Measurements from ENCODE around the gene SRBD1.
A peak's percentile ranks its signal among the peaks of the same experiment; 100 is the strongest.

The SRBD1 gene

DNA sequence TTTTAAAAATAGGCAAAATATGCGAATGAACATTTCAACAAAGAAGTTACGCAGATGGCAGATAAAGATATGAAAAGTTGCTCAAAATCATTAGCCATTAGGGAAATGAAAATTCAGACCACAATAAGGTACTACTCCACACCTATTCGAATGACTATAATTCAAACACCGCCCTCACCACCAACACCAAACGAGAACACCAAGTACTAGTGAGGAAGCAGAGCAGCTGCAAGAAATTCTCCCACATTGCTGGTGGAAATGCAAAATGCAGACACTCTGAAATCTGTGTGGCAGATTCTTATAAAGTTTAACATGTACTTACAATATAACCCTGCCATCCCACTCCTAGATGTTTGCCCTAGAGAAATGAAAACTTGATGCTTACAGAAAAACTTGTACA is 23.2 kb upstream of the SRBD1 start:
- no peak for DNase-seq

GRCh38 chr2:45631955-45632354 is 20.9 kb upstream of the SRBD1 start:
- no peak for DNase-seq

GRCh38 chr2:45631319-45631718 is 20.3 kb upstream of the SRBD1 start:
- no peak for DNase-seq

DNA sequence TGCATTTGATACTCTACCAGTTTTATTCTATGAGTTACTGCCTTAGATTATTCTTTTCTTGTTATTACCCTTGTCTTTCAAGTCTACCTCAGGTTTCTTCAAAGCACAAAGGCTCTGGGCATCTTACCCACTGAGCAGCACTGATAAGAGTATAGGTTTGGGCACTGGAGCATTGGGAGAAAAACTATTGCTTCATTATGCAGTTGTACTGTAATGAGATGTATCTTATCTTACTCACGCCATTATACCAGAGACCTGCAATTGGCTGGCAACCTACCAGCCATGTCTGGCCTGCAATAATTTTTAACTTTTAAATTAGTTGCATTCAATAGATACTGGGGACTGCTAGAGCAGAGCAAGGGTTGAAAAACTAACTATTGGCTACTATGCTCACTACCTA is 18.9 kb upstream of the SRBD1 start:
- DNase-seq, result no peak

DNA sequence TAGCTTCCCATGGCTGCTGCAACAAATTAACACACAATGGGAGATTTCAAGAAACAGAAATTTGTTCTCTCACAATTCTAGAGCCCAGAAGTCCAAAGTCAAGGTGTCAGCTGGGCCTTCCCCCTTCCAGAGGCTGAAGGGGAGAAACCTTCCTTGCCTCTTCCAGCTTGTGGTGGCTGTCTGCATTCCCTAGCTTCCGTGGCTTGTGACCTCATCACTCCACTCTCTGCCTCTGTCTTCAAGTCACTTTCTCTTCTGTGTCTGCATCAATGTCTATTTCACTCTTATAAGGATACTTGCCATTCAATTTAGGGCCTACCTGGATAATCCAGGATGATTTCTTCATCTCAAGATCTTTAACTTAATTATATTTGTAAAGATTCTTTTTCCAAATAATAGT is 16.8 kb upstream of the SRBD1 start:
- DNase-seq, result no peak

- DNase-seq, result no peak
Measured at GRCh38 chr2:45626387-45627221, 15.5 kb upstream of the SRBD1 start.

- no peak for DNase-seq
Measured at GRCh38 chr2:45625824-45626223, 14.8 kb upstream of the SRBD1 start.

- DNase-seq, result no peak
Measured at GRCh38 chr2:45623098-45623497, 12.0 kb upstream of the SRBD1 start.

DNA sequence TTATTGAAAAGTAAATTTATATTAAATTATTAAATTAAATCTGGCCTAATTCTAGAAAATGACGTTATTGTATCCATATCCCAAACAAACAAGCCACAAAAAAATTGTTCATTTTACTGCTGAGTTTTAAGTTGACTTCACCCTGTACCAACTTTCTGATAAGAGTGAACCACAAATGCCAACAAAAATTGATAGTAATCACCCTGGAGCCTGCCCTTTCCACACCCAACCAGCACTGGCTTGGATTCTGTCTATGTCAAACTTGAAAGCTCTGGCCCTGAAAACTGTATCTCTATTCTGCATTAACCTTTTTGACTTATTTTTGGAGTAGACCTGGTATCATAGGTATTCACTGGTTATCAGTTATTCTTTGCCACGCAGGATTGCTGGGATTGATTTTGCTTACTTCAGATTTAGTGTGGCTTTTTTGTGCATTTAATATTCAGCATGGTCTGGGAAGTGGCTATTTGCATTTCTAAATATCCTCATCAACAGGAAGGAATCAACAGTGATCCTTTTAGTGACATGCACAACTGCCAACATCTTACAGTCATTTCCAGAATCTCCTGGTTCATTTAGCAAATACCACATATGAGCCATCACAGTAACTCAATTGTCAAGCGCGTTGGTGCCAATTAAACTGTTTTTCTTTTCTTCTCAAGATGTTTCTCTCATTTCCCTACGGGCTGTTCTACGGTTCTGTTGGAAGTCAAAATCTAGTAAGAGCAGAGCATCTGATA is 11.4 kb upstream of the SRBD1 start:
- DNase-seq, result no peak

DNA sequence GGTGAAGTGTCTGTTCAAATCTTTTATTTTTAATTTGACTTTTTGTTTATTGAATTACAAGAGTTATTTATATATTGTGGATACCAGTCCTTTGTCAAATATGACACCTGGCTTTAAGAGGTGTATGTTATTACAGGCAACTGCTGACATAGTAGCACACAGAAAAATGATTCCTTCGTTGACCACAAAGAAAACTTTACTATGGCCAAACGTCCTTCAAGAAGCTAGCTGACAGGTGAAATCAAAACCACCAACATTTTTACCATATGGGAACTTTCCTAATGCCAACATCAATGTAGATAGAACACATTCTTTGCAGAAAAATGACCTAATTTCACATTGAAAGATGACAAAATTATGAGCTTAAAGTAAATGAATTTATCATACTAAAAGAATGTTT is 6.4 kb upstream of the SRBD1 start:
- no peak for DNase-seq

DNA sequence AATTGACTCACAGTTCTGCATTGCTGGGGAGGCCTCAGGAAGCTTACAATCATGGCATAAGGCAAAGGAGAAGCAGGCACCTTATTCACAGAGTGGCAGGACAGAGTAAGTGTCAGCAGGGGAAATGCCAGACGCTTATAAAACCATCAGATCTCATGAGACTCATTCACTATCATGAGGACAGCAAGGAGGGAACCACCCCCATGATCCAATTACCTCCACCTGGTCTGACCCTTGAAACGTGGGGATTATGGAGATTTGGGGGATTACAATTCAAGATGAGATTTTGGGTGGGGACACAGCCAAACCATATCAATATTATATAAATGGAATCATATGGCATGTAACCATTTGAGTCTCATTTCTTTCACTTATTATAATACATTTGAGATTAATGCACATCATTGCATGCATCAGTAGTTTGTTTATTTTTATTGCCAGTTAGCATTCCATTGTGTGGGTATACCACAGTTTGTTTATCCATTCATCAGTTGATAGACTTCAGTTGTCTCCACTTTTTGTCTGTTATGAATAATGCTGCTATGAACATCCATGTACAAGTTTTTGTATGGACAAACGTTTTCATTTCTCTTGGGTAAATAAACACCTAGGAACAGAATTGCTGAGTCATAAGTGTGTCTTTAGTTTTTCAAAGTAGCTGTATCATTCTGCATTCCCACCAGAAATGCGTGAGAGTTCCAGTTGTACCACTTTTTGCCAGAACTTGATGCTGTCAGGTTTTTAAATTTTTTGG is 5.8 kb upstream of the SRBD1 start:
- no peak for DNase-seq

GRCh38 chr2:45614871-45615415 is 3.9 kb upstream of the SRBD1 start:
- no peak for DNase-seq

DNA sequence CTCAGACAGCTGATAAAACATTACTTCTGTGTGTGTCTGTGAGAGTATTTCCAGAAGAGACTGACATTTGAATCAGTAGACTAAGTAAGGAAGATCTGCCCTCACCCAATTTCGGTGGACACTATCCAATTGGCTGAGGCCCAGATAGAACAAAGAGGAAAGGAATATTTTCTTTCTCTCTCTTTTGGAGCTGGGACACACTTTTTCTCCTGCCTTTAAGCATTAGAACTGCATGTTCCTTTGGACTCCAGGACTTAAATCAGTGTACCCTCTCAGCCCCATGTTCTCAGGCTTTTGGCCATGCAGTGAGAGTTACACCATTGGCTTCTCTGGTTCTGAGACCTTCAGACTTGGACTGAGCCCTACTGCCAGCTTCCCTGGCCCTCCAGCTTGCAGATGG is 3.3 kb upstream of the SRBD1 start:
- no peak for DNase-seq

DNA sequence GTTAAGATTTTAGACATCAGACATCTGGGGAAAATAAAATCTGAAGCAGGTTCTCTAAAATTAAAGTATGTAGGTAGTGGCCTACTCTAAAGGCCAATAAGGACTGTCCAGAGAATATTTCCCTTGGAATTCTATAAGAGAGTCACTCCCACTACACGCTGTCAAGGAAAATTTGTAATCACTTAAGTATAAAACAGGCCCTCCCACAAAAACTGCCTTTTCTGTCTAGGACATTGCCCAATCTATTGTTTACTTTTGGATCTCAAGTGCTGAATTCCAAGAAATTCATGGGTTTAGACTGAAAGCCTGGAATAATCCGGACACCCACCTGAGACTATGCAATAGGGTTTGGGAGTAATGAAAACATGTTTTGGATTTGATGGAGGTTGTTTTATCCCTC is 1.7 kb upstream of the SRBD1 start:
- DNase-seq, result no peak

GRCh38 chr2:45612285-45612684 is 1.2 kb upstream of the SRBD1 start:
- no peak for DNase-seq

- DNase-seq, result peak; percentile 31
Measured at GRCh38 chr2:45610281-45611019, 617 bp downstream of the SRBD1 start.

GRCh38 chr2:45607701-45608100 is 3.4 kb downstream of the SRBD1 start:
- DNase-seq, result no peak

- no peak for DNase-seq
Measured at GRCh38 chr2:45606796-45607195, 4.3 kb downstream of the SRBD1 start.

DNA sequence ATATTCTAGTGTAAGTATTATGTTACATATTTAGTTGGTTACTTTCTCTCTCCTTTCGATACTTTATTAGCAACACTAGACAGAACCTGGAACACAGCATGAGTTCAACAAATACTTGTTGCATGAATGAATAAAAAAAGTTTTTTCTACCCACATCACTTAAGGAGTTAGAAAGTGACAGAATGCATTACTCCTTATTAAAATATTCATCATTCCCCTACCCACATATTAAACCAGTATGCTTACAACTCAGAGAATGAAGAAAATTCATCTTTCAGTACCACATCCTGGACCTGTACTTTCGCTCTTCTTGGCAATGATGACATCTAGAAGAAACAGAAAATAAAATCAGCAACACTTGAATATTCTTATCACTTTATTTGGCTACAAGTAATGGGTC is 6.0 kb downstream of the SRBD1 start:
- no peak for DNase-seq

- DNase-seq, result no peak
Measured at GRCh38 chr2:45602624-45603023, 8.4 kb downstream of the SRBD1 start.

GRCh38 chr2:45598545-45598944 is 12.5 kb downstream of the SRBD1 start:
- DNase-seq, result no peak

GRCh38 chr2:45596761-45597160 is 14.3 kb downstream of the SRBD1 start:
- DNase-seq, result no peak
